AG08395 (cell line): ENCODE results near the gene IPO5.

Source experiments
- DNase-seq: peaks from one replicate; pipeline ENCODE4 v3.0.0; 2012; ENCODE audit warnings: mixed read lengths, low spot score

The IPO5 gene

GRCh38 chr13:98059276-98059675 lies 105.8 kb downstream of the IPO5 start:
- DNase-seq = no peak

- DNase-seq = no peak
Measured at GRCh38 chr13:98060282-98060681, 106.8 kb downstream of the IPO5 start.

- no peak for DNase-seq
Measured at GRCh38 chr13:98065468-98065867, 112.0 kb downstream of the IPO5 start.

- no peak for DNase-seq
Measured at GRCh38 chr13:98066636-98067035, 113.2 kb downstream of the IPO5 start.

GRCh38 chr13:98068521-98068920 lies 115.0 kb downstream of the IPO5 start:
- DNase-seq = no peak

- DNase-seq = no peak
Measured at GRCh38 chr13:98069985-98070384, 116.5 kb downstream of the IPO5 start.

- no peak for DNase-seq
Measured at GRCh38 chr13:98071316-98071715, 117.8 kb downstream of the IPO5 start.

GRCh38 chr13:98072476-98072875 lies 119.0 kb downstream of the IPO5 start:
- DNase-seq = no peak
